ENCODE data around the gene GRXCR2.

GRXCR2 gene

GRCh38 chr5:145825751-145826180, 47.0 kb downstream of the GRXCR2 start:
- Histone ChIP-seq H3K9me3 (ENCODE audit: insufficient read depth, low read depth, low read length) (no peaks in the 10 kb centered on the region), H3K27me3 (ENCODE audit: insufficient read depth, low read length, poor library complexity, severe bottlenecking) (no peaks in the 10 kb centered on the region), H3K4me1 (ENCODE audit: insufficient read depth, low read length, poor library complexity, severe bottlenecking) (peaks cover 42% of the 10 kb centered on the region), H3K79me2 (ENCODE audit: insufficient read depth, low read length) (peaks cover 53% of the 10 kb centered on the region), H3K4me2 (ENCODE audit: low read depth, low read length, poor library complexity, severe bottlenecking) (peak overlapping the region; percentile 12), H3K9ac (ENCODE audit: low read depth, low read length, poor library complexity, severe bottlenecking) (no peak overlapping the region), H3F3A (ENCODE audit: low read depth) (no peaks in the 10 kb centered on the region), H3K9me2 (replicated peaks; ENCODE audit: low read depth, low read length) (no peaks in the 10 kb centered on the region), H3K4me3 (ENCODE audit: low read length, poor library complexity, severe bottlenecking) (no peak overlapping the region), H2AFZ (ENCODE audit: low read length) (no peak overlapping the region), H4K20me1 (ENCODE audit: insufficient read depth, low read length, poor library complexity, severe bottlenecking) (peaks cover 3% of the 10 kb centered on the region), H3K36me3 (ENCODE audit: insufficient read depth, low read length) (peaks cover 10% of the 10 kb centered on the region; the same call in 1 of the 2 replicates)
- TF ChIP-seq EZH2phosphoT487 (IDR thresholded peaks at IDR 0.05; ENCODE audit: borderline replicate concordance) = no peak
- TF ChIP-seq, protein P1, sequence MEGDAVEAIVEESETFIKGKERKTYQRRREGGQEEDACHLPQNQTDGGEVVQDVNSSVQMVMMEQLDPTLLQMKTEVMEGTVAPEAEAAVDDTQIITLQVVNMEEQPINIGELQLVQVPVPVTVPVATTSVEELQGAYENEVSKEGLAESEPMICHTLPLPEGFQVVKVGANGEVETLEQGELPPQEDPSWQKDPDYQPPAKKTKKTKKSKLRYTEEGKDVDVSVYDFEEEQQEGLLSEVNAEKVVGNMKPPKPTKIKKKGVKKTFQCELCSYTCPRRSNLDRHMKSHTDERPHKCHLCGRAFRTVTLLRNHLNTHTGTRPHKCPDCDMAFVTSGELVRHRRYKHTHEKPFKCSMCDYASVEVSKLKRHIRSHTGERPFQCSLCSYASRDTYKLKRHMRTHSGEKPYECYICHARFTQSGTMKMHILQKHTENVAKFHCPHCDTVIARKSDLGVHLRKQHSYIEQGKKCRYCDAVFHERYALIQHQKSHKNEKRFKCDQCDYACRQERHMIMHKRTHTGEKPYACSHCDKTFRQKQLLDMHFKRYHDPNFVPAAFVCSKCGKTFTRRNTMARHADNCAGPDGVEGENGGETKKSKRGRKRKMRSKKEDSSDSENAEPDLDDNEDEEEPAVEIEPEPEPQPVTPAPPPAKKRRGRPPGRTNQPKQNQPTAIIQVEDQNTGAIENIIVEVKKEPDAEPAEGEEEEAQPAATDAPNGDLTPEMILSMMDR (conservative IDR thresholded peaks at IDR 0.05; ENCODE audit: low read length) = peak; percentile 98

DNA sequence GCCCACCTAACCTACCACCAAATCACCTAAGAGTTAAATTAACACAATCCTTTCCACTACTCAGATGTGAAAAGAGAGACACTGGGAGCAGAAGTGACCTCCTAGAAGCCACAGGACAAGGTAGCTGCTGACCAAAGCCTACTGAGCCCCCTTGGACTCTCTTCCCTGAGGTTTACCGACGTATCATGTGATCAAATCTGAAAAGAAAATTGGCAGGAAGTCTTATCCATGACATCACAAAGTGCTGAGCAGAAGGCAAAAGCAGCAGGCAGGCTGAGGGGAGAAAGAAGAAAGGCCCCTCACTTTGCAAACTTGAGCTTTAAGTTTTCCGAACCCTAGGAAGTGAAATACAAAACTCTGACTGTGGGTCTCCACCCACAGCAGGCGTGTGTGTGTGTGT, 48.8 kb downstream of the GRXCR2 start:
- H3K79me2 ChIP-seq (ENCODE audit: insufficient read depth, low read length) = peaks cover 40% of the 10 kb centered on the region; the same call in 1 of the 2 replicates
- no peaks in the 10 kb centered on the region for H3K27me3 ChIP-seq (ENCODE audit: insufficient read depth, low read length, poor library complexity, severe bottlenecking)
- no peaks in the 10 kb centered on the region for H3K9me3 ChIP-seq (ENCODE audit: insufficient read depth, low read depth, low read length)
- peaks cover 25% of the 10 kb centered on the region for H3K4me1 ChIP-seq (ENCODE audit: insufficient read depth, low read length, poor library complexity, severe bottlenecking)
- no peak for TF ChIP-seq EZH2phosphoT487 (IDR thresholded peaks at IDR 0.05; ENCODE audit: borderline replicate concordance)
- TF ChIP-seq, protein P1 (conservative IDR thresholded peaks at IDR 0.05; ENCODE audit: low read length) = no peak
- no peaks in the 10 kb centered on the region for H3F3A ChIP-seq (ENCODE audit: low read depth)
- no peak overlapping the region for H3K4me3 ChIP-seq (ENCODE audit: low read length, poor library complexity, severe bottlenecking)
- H3K4me2 ChIP-seq (ENCODE audit: low read depth, low read length, poor library complexity, severe bottlenecking) = peak overlapping the region; percentile 13
- H4K20me1 ChIP-seq (ENCODE audit: insufficient read depth, low read length, poor library complexity, severe bottlenecking) = peaks cover 3% of the 10 kb centered on the region
- H3K36me3 ChIP-seq (ENCODE audit: insufficient read depth, low read length) = peaks cover 24% of the 10 kb centered on the region; the same call in 1 of the 2 replicates
- H2AFZ ChIP-seq (ENCODE audit: low read length) = no peak overlapping the region
- H3K9ac ChIP-seq (ENCODE audit: low read depth, low read length, poor library complexity, severe bottlenecking) = no peak overlapping the region
- no peaks in the 10 kb centered on the region for H3K9me2 ChIP-seq (replicated peaks; ENCODE audit: low read depth, low read length)

GRCh38 chr5:145818604-145819003, 54.2 kb downstream of the GRXCR2 start:
- H2AFZ ChIP-seq (ENCODE audit: low read length) = no peak overlapping the region
- TF ChIP-seq EZH2phosphoT487 (IDR thresholded peaks at IDR 0.05; ENCODE audit: borderline replicate concordance) = no peak
- TF ChIP-seq, protein P1 (conservative IDR thresholded peaks at IDR 0.05; ENCODE audit: low read length) = no peak
- no peaks in the 10 kb centered on the region for H4K20me1 ChIP-seq (ENCODE audit: insufficient read depth, low read length, poor library complexity, severe bottlenecking)
- no peaks in the 10 kb centered on the region for H3K9me3 ChIP-seq (ENCODE audit: insufficient read depth, low read depth, low read length)
- no peak overlapping the region for H3K4me2 ChIP-seq (ENCODE audit: low read depth, low read length, poor library complexity, severe bottlenecking)
- peaks cover 63% of the 10 kb centered on the region; the same call in 1 of the 2 replicates for H3K36me3 ChIP-seq (ENCODE audit: insufficient read depth, low read length)
- no peaks in the 10 kb centered on the region for H3F3A ChIP-seq (ENCODE audit: low read depth)
- no peak overlapping the region for H3K9ac ChIP-seq (ENCODE audit: low read depth, low read length, poor library complexity, severe bottlenecking)
- H3K27me3 ChIP-seq (ENCODE audit: insufficient read depth, low read length, poor library complexity, severe bottlenecking) = no peaks in the 10 kb centered on the region
- H3K79me2 ChIP-seq (ENCODE audit: insufficient read depth, low read length) = peaks cover 4% of the 10 kb centered on the region; the same call in 1 of the 2 replicates
- H3K4me1 ChIP-seq (ENCODE audit: insufficient read depth, low read length, poor library complexity, severe bottlenecking) = no peaks in the 10 kb centered on the region
- H3K9me2 ChIP-seq (replicated peaks; ENCODE audit: low read depth, low read length) = no peaks in the 10 kb centered on the region
- H3K4me3 ChIP-seq (ENCODE audit: low read length, poor library complexity, severe bottlenecking) = no peak overlapping the region
